Measurements from ENCODE around the gene CCDC71.

The CCDC71 gene

GRCh38 chr3:49124991-49125670, 41.0 kb downstream of the CCDC71 start:
- no peak for DNase-seq

GRCh38 chr3:49124203-49124602, 41.9 kb downstream of the CCDC71 start:
- no peak for DNase-seq

GRCh38 chr3:49123687-49124086, 42.4 kb downstream of the CCDC71 start:
- DNase-seq = no peak

- no peak for DNase-seq
These were observed 43.1 kb downstream of the CCDC71 start for GRCh38 chr3:49122886-49123545.

GRCh38 chr3:49122451-49122850, 43.7 kb downstream of the CCDC71 start:
- no peak for DNase-seq

GRCh38 chr3:49122022-49122421, 44.1 kb downstream of the CCDC71 start:
- no peak for DNase-seq

- no peak for DNase-seq
These were observed 44.9 kb downstream of the CCDC71 start for GRCh38 chr3:49121132-49121736.

GRCh38 chr3:49120438-49121131, 45.5 kb downstream of the CCDC71 start, which contains the start of gene USP19:
Gene USP19 (minus strand): TSS chr3:49120823. CDS start chr3:49119145, 1,678 bp downstream.
- DNase-seq = no peak

GRCh38 chr3:49120096-49120437, 46.1 kb downstream of the CCDC71 start:
- DNase-seq = no peak

- DNase-seq = no peak
These were observed 46.7 kb downstream of the CCDC71 start for GRCh38 chr3:49119439-49119838.

GRCh38 chr3:49119036-49119435, 47.1 kb downstream of the CCDC71 start:
- DNase-seq = no peak
